HG03558 (cell line): ENCODE results near the gene SCMH1.
"Not testable (repeated sequence)": the region's sequence is repeated elsewhere in the genome, so short reads cannot be mapped to it uniquely, and the experiment has no call there.

Experiments used
- ATAC-seq: cut with Tn5 transposase; IDR thresholded peaks from one replicate; pipeline ENCODE4 v1.9.1; 2021; ENCODE audit warnings: moderate number of reproducible peaks; ENCODE audit not compliant: unreplicated experiment; ENCODE audit errors: extremely low read depth

The SCMH1 gene

DNA sequence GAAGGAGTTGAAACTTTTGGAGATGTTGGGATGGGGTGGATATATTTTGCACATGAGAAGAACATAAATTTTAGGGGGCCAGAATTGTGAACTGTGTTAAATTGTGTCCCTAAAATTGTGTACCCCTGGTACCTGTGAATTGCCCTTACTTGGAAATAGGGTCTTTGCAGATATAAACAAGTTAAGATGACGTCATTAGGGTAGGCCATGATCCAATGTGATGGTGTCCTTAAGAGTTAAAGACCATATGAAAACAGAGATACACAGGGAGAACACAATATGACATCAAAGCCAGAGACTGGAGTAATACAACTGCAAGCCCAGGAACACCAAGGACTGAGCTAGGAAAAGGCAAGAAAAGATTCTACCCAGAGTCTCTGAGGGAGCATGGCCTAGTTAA lies 24.0 kb downstream of the SCMH1 start:
- no peak for ATAC-seq

DNA sequence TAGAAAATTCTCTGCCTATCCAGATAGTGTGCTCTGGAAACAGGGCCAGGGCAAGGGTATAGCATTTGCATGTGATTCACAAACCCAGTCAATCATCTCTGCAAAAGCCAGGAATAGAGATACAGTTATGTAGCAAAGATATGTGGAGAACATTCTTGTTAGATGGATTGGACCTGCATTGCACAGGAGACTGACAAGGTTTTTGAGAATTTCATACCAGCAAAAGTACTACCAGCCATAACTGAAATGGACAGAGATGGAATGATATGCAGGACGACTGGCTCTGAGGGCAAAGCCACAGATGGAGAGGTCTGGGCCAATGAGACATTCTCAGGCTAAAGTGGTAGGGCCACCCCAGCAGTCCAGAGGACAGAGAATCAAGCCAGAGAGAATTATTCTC lies 24.7 kb downstream of the SCMH1 start:
- ATAC-seq: no peak

- no peak for ATAC-seq
Observed at GRCh38 chr1:41215623-41216022, 26.5 kb downstream of the SCMH1 start.

- ATAC-seq: no peak
Observed at GRCh38 chr1:41213341-41213740, 28.8 kb downstream of the SCMH1 start.

GRCh38 chr1:41211608-41212007 lies 30.5 kb downstream of the SCMH1 start:
- not testable (repeated sequence) for ATAC-seq

- not testable (repeated sequence) for ATAC-seq
Observed at GRCh38 chr1:41207053-41207452, 35.1 kb downstream of the SCMH1 start.

GRCh38 chr1:41200728-41201127 lies 41.4 kb downstream of the SCMH1 start:
- ATAC-seq: no peak

- no peak for ATAC-seq
Observed at GRCh38 chr1:41199375-41199774, 42.7 kb downstream of the SCMH1 start.

DNA sequence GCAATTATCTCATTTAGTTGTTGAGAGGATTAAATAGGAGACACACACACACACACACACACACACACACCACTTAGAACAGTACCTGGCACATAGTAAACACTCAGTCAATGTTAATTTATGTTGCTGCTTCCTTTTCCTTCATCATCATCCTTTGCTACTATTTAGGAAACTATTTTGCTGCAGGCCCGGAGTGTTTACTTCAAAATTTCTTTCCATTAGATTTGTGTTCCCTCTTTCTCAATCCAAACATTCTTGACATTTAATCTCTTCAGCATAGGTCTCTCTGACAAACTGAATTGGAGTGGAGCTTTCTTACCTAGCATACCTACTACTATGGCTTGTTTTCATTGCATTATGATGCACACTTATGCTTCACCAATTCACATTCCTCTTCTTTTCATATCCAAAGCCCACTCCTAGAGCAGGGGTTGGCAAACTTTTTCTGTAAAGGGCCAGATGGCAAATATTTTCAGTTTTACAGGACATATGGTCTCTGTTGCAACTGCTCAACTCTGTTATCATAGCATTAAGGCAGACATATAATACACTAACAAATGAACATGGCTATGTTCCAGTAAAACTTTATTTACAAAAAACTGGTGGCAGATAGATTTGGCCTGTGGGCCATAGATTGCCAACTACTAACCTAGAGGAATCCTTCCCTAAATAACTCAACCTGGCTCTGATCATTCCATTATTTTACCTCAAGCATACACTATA lies 49.5 kb downstream of the SCMH1 start:
- ATAC-seq: no peak

DNA sequence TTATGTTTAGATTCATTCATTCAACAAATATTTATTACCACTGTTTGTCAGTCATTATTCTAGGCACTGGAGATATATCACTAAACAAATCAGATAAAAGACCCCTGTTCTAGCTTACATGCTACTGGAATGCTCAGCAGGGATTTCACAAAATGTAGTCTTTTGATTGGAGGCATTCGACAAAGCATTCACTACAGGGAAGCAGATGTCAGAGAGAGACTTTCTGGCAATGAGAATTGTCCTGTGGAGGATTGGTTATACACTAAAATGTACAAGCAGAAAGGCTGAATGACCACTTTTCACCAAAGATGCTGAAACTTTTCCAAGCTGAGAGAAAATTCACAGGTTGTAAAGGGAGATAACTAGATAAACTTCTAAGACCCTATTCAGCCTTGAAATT lies 57.7 kb downstream of the SCMH1 start:
- ATAC-seq: no peak

GRCh38 chr1:41178230-41178629 lies 63.9 kb downstream of the SCMH1 start:
- ATAC-seq: not testable (repeated sequence)

DNA sequence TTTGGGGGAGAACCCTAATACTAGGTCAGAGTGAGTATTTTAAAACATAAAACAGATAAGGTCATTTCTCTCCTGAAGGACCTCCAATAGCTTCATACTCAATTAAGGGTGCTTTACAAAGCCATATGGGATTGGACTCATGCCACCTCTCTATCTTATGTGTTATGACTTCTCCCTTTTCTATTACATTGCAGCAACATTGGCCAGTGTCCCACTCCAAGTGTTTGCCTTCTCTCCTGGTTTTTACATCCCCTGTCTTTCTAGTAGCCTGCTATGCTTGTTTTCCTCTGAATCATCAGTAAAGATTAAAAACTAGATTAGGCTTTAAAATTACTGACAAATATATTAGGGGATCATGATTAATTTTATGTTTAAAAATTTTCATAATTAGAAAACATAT lies 66.6 kb downstream of the SCMH1 start:
- no peak for ATAC-seq

GRCh38 chr1:41174170-41174569 lies 67.9 kb downstream of the SCMH1 start:
- no peak for ATAC-seq

DNA sequence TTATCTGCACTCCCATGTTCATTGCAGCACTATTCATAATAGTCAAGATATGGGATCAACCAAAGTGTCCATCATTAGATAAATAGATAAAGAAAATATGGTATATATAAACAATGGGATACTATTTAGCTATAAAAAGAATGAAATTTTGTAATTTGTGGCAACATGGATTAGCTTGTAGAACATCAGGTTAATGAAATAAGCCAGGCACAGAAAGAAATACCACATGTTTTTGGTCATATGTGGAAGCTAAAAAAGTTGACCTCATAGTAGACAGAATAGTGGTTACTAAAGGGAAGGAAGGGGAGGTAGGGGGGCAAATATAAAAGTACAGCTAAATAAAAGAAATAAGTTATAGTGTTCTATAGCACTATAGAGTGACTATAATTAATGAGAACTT lies 68.5 kb downstream of the SCMH1 start:
- no peak for ATAC-seq

DNA sequence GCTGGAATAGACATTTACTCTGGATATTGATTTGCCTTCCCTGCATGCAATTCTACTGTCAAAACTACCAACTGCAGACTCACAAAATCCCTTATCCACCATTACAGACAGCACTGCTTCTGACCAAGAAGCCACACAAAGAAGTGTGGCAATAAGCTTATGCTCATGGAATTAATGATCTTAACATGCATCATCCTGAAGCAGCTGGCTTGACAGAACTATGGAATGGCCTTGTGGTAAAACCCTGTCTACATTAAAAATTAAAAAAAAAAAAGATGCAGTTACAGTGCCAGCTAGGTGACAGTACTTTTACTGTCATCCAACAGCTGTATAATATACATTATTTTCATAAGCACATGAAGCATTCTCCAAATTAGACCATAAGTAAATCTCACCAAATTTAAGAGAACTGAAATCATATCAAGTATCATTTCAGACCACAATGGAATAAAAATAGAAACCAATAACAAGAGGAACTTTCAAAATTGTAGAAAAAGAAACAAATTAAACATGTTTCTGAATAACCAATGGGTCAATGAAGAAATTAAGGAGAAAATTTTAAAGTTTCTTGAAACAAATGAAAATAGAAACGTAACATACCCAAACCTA lies 70.7 kb downstream of the SCMH1 start:
- ATAC-seq: no peak

DNA sequence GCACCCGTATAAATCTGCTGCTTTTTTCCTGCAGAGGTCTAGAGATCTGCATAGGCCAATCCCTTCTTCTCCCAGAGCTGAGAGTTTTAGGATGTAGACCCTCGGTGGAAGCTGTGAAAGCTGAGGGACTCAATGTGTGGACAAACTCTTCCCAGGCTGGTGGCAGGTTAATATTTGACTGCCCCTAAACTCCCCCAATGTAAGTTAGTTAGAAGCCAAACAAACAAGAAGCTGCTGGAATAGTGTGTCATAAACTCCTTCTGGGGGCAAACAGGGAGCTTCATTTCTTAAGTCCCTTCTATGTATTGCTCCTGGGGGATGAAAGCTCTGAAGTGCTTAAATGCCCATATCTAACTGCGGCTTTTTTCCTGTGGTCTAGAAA lies 72.3 kb downstream of the SCMH1 start:
- no peak for ATAC-seq

GRCh38 chr1:41169066-41169798 lies 72.9 kb downstream of the SCMH1 start:
- no peak for ATAC-seq

DNA sequence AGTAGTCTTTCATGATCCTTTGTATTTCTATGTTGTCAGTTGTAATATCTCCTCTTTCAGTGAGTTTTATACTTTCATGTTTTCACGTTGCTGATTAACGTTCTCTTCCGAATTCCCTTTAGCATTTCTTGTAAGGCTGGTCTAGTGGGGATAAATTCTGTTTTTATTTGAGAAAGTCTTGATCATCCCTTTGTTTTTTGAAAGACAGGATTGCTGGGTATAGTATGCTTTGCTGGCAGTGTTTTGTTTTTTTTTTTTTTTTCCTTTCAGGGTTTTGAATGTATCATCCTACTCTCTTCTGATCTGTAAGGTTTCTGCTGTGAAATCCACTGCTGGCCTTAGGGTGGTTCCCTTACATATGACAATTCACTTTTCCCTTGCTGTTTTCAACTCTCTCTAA lies 74.4 kb downstream of the SCMH1 start:
- no peak for ATAC-seq

GRCh38 chr1:41164727-41165126 lies 77.4 kb downstream of the SCMH1 start:
- ATAC-seq: no peak

- ATAC-seq: no peak
Observed at GRCh38 chr1:41162441-41162840, 79.7 kb downstream of the SCMH1 start.

GRCh38 chr1:41161846-41162245 lies 80.3 kb downstream of the SCMH1 start:
- no peak for ATAC-seq
